ENCODE results near the gene PDE8A. TPM values are rescaled to one million over a fixed set of nuclear protein-coding genes. Genes with fewer than 3 reads are reported as not detected.

Gene PDE8A
- total RNA-seq, 1 experiment from 2014 or later, result 40.0 TPM

DNA sequence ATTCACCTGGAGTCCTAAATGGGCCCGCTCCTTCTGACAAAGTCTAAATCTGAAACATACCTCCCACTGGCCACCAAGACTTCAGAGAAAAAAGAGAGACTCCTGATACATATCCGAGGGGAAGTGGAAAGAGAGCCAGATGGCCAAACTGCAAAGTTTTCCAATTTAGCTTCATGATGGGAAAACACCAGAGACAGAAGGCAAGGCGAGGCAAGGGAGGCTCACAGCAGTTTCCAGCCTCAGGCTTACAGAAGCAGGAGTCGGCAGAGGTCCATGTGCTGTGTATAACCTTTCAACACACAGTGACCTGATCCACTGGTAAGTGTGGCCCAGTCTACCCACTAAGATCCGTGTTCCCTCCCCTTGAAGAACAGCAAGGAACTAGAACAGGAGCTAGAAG lies 29.9 kb upstream of the PDE8A start:
- no peak for TF ChIP-seq POLR2AphosphoS5 (IDR thresholded peaks at IDR 0.05; ENCODE audit: low read depth, low read length)
- TF ChIP-seq, protein P1, sequence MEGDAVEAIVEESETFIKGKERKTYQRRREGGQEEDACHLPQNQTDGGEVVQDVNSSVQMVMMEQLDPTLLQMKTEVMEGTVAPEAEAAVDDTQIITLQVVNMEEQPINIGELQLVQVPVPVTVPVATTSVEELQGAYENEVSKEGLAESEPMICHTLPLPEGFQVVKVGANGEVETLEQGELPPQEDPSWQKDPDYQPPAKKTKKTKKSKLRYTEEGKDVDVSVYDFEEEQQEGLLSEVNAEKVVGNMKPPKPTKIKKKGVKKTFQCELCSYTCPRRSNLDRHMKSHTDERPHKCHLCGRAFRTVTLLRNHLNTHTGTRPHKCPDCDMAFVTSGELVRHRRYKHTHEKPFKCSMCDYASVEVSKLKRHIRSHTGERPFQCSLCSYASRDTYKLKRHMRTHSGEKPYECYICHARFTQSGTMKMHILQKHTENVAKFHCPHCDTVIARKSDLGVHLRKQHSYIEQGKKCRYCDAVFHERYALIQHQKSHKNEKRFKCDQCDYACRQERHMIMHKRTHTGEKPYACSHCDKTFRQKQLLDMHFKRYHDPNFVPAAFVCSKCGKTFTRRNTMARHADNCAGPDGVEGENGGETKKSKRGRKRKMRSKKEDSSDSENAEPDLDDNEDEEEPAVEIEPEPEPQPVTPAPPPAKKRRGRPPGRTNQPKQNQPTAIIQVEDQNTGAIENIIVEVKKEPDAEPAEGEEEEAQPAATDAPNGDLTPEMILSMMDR (IDR thresholded peaks at IDR 0.05), result no peak
- TF ChIP-seq SIN3A (IDR thresholded peaks at IDR 0.05; ENCODE audit: borderline replicate concordance, insufficient read depth, low read depth, low read length), result no peak
- TF ChIP-seq, protein P2, sequence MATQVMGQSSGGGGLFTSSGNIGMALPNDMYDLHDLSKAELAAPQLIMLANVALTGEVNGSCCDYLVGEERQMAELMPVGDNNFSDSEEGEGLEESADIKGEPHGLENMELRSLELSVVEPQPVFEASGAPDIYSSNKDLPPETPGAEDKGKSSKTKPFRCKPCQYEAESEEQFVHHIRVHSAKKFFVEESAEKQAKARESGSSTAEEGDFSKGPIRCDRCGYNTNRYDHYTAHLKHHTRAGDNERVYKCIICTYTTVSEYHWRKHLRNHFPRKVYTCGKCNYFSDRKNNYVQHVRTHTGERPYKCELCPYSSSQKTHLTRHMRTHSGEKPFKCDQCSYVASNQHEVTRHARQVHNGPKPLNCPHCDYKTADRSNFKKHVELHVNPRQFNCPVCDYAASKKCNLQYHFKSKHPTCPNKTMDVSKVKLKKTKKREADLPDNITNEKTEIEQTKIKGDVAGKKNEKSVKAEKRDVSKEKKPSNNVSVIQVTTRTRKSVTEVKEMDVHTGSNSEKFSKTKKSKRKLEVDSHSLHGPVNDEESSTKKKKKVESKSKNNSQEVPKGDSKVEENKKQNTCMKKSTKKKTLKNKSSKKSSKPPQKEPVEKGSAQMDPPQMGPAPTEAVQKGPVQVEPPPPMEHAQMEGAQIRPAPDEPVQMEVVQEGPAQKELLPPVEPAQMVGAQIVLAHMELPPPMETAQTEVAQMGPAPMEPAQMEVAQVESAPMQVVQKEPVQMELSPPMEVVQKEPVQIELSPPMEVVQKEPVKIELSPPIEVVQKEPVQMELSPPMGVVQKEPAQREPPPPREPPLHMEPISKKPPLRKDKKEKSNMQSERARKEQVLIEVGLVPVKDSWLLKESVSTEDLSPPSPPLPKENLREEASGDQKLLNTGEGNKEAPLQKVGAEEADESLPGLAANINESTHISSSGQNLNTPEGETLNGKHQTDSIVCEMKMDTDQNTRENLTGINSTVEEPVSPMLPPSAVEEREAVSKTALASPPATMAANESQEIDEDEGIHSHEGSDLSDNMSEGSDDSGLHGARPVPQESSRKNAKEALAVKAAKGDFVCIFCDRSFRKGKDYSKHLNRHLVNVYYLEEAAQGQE (IDR thresholded peaks at IDR 0.05; ENCODE audit: insufficient read depth in 1 of 2, low read depth in 2 of 2, low read length in 1 of 2), result no peak
- no peak for TF ChIP-seq TCF7L2 (IDR thresholded peaks at IDR 0.05; ENCODE audit: low read depth, low read length)
- no peaks in the 10 kb centered on the region for H3K36me3 ChIP-seq (ENCODE audit: control insufficient read depth, insufficient read depth, low read length)
- CTCF ChIA-PET, result interaction anchor here (0.7 kb wide), 1 partner anchor 9 kb away, joined by 3 read pairs; no protein-coding TSS in a partner anchor
- peaks cover 5% of the 10 kb centered on the region for H3K4me1 ChIP-seq (ENCODE audit: control insufficient read depth, insufficient read depth, low read length)
- no TSS peak for BruUV-seq (replicated peaks)
- H3K4me3 ChIP-seq (ENCODE audit: low read depth in 2 of 2, low read length in 2 of 2), result no peak overlapping the region
- H3K9me3 ChIP-seq (ENCODE audit: control insufficient read depth, insufficient read depth, low read depth, low read length), result no peaks in the 10 kb centered on the region
- no peaks in the 10 kb centered on the region for H3K27me3 ChIP-seq (ENCODE audit: control insufficient read depth, insufficient read depth, low read length)
- H3K27ac ChIP-seq (ENCODE audit: low read length), result no peak overlapping the region
- in situ Hi-C loops (cut with HindIII; ENCODE audit: low pct_unique_long_range_greater_than_20kb, low sequenced_read_pairs) (no loop called here), intact Hi-C loops (cut with micrococcal nuclease; ENCODE audit: unreplicated experiment) (no loop called here)
- ATAC-seq (no peak), DNase-seq (ENCODE audit: low read depth, low spot score) (no peak)
- POLR2A ChIA-PET, result no interaction called here

DNA sequence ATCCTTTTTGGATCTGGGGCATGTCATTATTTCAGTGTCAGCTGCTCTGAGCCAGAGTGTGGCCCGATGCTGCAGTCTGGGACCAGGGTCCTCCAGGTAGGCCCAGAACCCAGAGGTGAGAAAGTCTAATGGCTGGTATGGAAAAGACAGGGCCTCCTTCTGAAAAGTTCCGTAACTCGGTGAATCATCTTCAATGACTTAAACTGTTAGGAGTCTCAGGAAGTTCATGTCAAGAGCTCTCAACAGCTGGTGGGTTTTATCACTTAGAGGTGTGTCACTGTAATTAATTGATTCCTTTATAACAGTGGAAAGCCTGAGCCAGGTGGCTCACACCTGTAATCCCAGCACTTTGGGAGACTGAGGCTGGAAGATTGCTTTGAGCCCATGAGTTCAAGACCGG lies 28.5 kb upstream of the PDE8A start:
- BruUV-seq (replicated peaks), result no TSS peak
- no peaks in the 10 kb centered on the region for H3K9me3 ChIP-seq (ENCODE audit: control insufficient read depth, insufficient read depth, low read depth, low read length)
- no peak overlapping the region for H3K4me3 ChIP-seq (ENCODE audit: low read depth in 2 of 2, low read length in 2 of 2)
- no peaks in the 10 kb centered on the region for H3K36me3 ChIP-seq (ENCODE audit: control insufficient read depth, insufficient read depth, low read length)
- ATAC-seq (no peak), DNase-seq (ENCODE audit: low read depth, low spot score) (no peak)
- ChIA-PET CTCF (interaction anchor here (0.6 to 1.0 kb wide), 3 partner anchors 16 to 327 kb away, joined by 3 to 6 read pairs (median 3); no protein-coding TSS in a partner anchor), POLR2A (no interaction called here)
- no peaks in the 10 kb centered on the region for H3K27me3 ChIP-seq (ENCODE audit: control insufficient read depth, insufficient read depth, low read length)
- H3K4me1 ChIP-seq (ENCODE audit: control insufficient read depth, insufficient read depth, low read length), result peaks cover 5% of the 10 kb centered on the region
- no peak overlapping the region for H3K27ac ChIP-seq (ENCODE audit: low read length)
- intact Hi-C loops (cut with micrococcal nuclease; ENCODE audit: unreplicated experiment), result no loop called here
- TF ChIP-seq POLR2AphosphoS5 (IDR thresholded peaks at IDR 0.05; ENCODE audit: low read depth, low read length) (no peak), SIN3A (IDR thresholded peaks at IDR 0.05; ENCODE audit: borderline replicate concordance, insufficient read depth, low read depth, low read length) (no peak)
- TF ChIP-seq, protein P2 (IDR thresholded peaks at IDR 0.05; ENCODE audit: insufficient read depth in 1 of 2, low read depth in 2 of 2, low read length in 1 of 2), result no peak
- in situ Hi-C loops (cut with HindIII; ENCODE audit: low pct_unique_long_range_greater_than_20kb, low sequenced_read_pairs), result no loop called here
